ENCODE measurements around the gene TRIM8. TPM values are rescaled to one million over a fixed set of nuclear protein-coding genes. Genes with fewer than 3 reads are reported as not detected.
A peak's percentile ranks its signal among the peaks of the same experiment; 100 is the strongest.

TRIM8 gene
- total and polyA plus RNA-seq, 2 experiments from 2014 or later, result 59.8 to 130 TPM

- TF ChIP-seq, protein P1, sequence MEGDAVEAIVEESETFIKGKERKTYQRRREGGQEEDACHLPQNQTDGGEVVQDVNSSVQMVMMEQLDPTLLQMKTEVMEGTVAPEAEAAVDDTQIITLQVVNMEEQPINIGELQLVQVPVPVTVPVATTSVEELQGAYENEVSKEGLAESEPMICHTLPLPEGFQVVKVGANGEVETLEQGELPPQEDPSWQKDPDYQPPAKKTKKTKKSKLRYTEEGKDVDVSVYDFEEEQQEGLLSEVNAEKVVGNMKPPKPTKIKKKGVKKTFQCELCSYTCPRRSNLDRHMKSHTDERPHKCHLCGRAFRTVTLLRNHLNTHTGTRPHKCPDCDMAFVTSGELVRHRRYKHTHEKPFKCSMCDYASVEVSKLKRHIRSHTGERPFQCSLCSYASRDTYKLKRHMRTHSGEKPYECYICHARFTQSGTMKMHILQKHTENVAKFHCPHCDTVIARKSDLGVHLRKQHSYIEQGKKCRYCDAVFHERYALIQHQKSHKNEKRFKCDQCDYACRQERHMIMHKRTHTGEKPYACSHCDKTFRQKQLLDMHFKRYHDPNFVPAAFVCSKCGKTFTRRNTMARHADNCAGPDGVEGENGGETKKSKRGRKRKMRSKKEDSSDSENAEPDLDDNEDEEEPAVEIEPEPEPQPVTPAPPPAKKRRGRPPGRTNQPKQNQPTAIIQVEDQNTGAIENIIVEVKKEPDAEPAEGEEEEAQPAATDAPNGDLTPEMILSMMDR (IDR thresholded peaks at IDR 0.05; ENCODE audit: low read depth, low read length), result no peak
- H3K36me3 ChIP-seq, result no peaks in the 10 kb centered on the region
- no peak for DNase-seq (ENCODE audit: low read depth in 1 of 2, low spot score in 1 of 2)
- H3K4me1 ChIP-seq (ENCODE audit: low read depth), result peaks cover 39% of the 10 kb centered on the region
- no peak overlapping the region for H3K27ac ChIP-seq
- H3K9me3 ChIP-seq (ENCODE audit: low read depth), result no peaks in the 10 kb centered on the region
- no peak overlapping the region for H3K4me3 ChIP-seq
- H3K27me3 ChIP-seq, result no peaks in the 10 kb centered on the region
Measured at GRCh38 chr10:102668326-102669107, 24.2 kb downstream of the TRIM8 start.

DNA sequence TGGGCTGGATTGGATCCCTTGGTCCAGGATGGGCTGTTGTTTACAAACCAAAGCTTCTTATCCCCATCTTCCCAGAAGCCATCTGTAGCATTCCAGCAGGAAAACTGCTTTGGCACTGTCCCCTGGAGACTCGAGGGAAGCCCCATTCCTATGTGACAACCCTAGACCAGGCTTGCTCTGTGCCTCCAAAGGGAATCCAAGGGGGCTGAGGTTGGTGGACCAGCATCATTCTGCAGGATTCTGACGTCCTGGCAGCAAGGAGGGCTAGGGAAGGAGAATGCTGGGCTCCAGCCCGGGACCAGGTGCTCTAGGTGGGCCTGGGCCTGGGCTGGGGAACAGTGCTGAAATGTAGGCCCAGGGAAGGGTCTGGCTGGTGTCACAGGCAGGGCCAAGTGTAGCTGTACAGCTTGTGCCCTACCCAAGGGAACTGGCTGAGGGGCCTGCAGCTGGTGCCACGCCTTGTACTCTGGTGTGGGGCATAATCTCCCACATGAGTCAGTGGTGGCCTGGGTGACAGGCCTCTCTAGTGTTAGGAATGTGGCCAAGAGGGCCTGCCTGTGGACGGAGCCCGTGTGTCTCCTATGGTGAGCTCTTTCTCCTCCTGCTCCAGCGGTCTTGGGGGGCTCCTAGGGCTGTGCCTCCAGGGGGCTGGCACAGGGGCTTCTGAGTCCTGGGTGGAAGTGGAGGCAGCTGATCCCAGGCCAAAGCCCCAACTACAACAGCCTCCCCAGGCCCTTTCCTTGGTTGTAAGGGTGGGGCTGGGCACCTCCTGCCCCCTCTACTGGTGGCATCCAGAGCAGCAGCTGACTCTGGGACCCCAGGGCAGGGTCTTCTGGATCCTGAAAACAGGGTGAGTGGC lies 25.2 kb downstream of the TRIM8 start:
- TF ChIP-seq, protein P1 (IDR thresholded peaks at IDR 0.05; ENCODE audit: low read depth, low read length), result peak; percentile 40
- no peaks in the 10 kb centered on the region for H3K9me3 ChIP-seq (ENCODE audit: low read depth)
- no peaks in the 10 kb centered on the region for H3K27me3 ChIP-seq
- peaks cover 48% of the 10 kb centered on the region for H3K4me1 ChIP-seq (ENCODE audit: low read depth)
- H3K4me3 ChIP-seq, result no peak overlapping the region
- DNase-seq (ENCODE audit: low read depth in 1 of 2, low spot score in 1 of 2), result no peak
- no peaks in the 10 kb centered on the region for H3K36me3 ChIP-seq
- H3K27ac ChIP-seq, result peak overlapping the region; percentile 89

- TF ChIP-seq, protein P1 (IDR thresholded peaks at IDR 0.05; ENCODE audit: low read depth, low read length), result no peak
- Histone ChIP-seq H3K36me3 (no peaks in the 10 kb centered on the region), H3K27me3 (no peaks in the 10 kb centered on the region), H3K4me3 (no peak overlapping the region), H3K27ac (peak overlapping the region; percentile 89), H3K9me3 (ENCODE audit: low read depth) (no peaks in the 10 kb centered on the region), H3K4me1 (ENCODE audit: low read depth) (peaks cover 55% of the 10 kb centered on the region)
- DNase-seq (ENCODE audit: low read depth in 1 of 2, low spot score in 1 of 2), result no peak
Measured at GRCh38 chr10:102670065-102670670, 25.9 kb downstream of the TRIM8 start.

- peak overlapping the region; percentile 89 for H3K27ac ChIP-seq
- H3K4me1 ChIP-seq (ENCODE audit: low read depth), result peaks cover 63% of the 10 kb centered on the region
- TF ChIP-seq, protein P1 (IDR thresholded peaks at IDR 0.05; ENCODE audit: low read depth, low read length), result no peak
- H3K27me3 ChIP-seq, result no peaks in the 10 kb centered on the region
- no peak overlapping the region for H3K4me3 ChIP-seq
- H3K36me3 ChIP-seq, result no peaks in the 10 kb centered on the region
- DNase-seq (ENCODE audit: low read depth in 1 of 2, low spot score in 1 of 2), result peak in 1 of 2 donors; percentile 83
- no peaks in the 10 kb centered on the region for H3K9me3 ChIP-seq (ENCODE audit: low read depth)
Measured at GRCh38 chr10:102670871-102671434, 26.7 kb downstream of the TRIM8 start.

DNA sequence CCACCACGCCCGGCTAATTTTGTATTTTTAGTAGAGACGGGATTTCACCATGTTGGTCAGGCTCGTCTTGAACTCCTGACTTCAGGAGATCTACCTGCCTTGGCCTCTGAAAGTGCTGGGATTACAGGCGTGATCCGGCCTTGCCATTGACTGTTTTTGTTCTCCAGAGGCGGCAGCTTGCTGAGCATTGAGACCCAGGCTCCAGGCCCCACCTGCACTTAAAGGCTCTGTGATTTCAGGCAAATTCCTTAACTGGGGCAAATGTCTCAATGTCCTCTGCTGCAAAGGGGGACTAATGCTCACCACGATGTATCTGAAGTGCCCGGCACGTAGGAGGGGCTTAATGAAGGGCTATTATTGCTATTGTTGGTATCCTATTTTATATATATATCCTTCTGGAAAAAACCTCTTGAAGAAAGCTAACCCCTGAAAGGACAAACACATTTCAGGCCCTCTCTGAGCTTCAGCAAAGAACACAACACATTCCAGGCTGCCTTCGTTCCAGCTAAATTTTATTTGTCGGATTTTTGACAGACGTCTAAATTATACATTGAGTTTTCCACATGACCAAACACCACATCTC lies 29.0 kb downstream of the TRIM8 start:
- Histone ChIP-seq H3K4me3 (no peak overlapping the region), H3K36me3 (no peaks in the 10 kb centered on the region), H3K27ac (peak overlapping the region; percentile 89), H3K9me3 (ENCODE audit: low read depth) (no peaks in the 10 kb centered on the region), H3K4me1 (ENCODE audit: low read depth) (peaks cover 87% of the 10 kb centered on the region), H3K27me3 (no peaks in the 10 kb centered on the region)
- TF ChIP-seq, protein P1 (IDR thresholded peaks at IDR 0.05; ENCODE audit: low read depth, low read length), result no peak
- DNase-seq (ENCODE audit: low read depth in 1 of 2, low spot score in 1 of 2), result no peak
